Activated B cell treated with CpG ODN at 0.5 μM for 24 hours (primary cell): ENCODE data around the gene CNKSR2. TPM values are rescaled to one million over a fixed set of nuclear protein-coding genes. Genes with fewer than 3 reads are reported as not detected.

Experiments
- ATAC-seq: fragments of 200-7000 bp; cut with Tn5 transposase; one replicate; pipeline ENCODE4 v1.10.0; 2021; ENCODE audit warnings: low read depth, mild to moderate bottlenecking, moderate library complexity
- CTCF ChIA-PET: fragments of 350-600 bp; sonication (Branson Sonifier 250); formaldehyde crosslinking; loops from one replicate; lab custom pipeline; 2021; ENCODE audit warnings: antibody characterized with exemption; lab: Charles Lee
- POLR2A ChIA-PET: fragments of 350-600 bp; sonication (Branson Sonifier 250); formaldehyde crosslinking; loops from one replicate; lab custom pipeline; 2021; ENCODE audit warnings: antibody characterized with exemption; lab: Charles Lee
- DNase-seq: peaks from one replicate; pipeline ENCODE4 v3.0.0; 2022
- H3K27ac Mint-ChIP-seq: one replicate; pipeline ENCODE4 v1.8.0; 2020; ENCODE audit warnings: mixed read lengths
- H3K27me3 Mint-ChIP-seq: one replicate; pipeline ENCODE4 v1.8.0; 2021; ENCODE audit warnings: mixed read lengths
- H3K36me3 Mint-ChIP-seq: one replicate; pipeline ENCODE4 v1.8.0; 2021; ENCODE audit warnings: low read depth, mixed read lengths
- H3K4me1 Mint-ChIP-seq: one replicate; pipeline ENCODE4 v1.8.0; 2021; ENCODE audit warnings: mixed read lengths
- H3K4me3 Mint-ChIP-seq: one replicate; pipeline ENCODE4 v1.8.0; 2020; ENCODE audit warnings: mild to moderate bottlenecking, mixed read lengths
- H3K9me3 Mint-ChIP-seq: one replicate; pipeline ENCODE4 v1.8.0; 2020; ENCODE audit warnings: mixed read lengths
- intact Hi-C: fragments of 100-400 bp; cut with micrococcal nuclease; formaldehyde crosslinking; loops from one replicate; pipeline ENCODE4 v1.15.1; 2024
- total RNA-seq: library from RNA; stranded (reverse); gene quantifications from 2 replicates; pipeline ENCODE4 v1.2.3, GENCODE V29; 2022
- TF ChIP-seq, protein P1 (sequence below): fragments of 200-600 bp; IDR thresholded peaks from one replicate; pipeline ENCODE4 v1.8.0; 2022; ENCODE audit warnings: antibody characterized with exemption, mild to moderate bottlenecking

CNKSR2 gene
- total RNA-seq, 1 donor from 2014 or later = 15.6 TPM

DNA sequence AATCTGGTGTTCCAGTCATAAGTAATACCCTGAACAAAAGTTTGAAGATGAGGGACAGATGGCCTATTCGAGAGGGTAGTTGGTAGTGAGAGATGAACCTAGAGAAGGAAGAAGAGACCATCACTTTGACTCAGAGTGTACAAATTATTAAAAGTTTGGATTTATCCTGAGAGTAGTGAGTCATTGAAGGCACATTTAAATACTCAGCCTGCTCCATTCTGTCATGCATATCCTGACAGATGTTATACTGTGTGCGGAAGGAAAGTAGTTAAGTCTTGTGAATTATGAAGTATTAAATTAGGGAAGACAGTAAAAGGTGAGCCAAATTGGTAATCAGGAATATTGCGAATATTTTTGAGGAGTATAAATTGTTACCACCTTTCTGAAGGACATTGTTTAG is 190.8 kb downstream of the CNKSR2 start:
- H3K27ac Mint-ChIP-seq = no peak overlapping the region
- ChIA-PET CTCF (no interaction called here), POLR2A (no interaction called here)
- intact Hi-C loops = no loop called here
- TF ChIP-seq, protein P1, sequence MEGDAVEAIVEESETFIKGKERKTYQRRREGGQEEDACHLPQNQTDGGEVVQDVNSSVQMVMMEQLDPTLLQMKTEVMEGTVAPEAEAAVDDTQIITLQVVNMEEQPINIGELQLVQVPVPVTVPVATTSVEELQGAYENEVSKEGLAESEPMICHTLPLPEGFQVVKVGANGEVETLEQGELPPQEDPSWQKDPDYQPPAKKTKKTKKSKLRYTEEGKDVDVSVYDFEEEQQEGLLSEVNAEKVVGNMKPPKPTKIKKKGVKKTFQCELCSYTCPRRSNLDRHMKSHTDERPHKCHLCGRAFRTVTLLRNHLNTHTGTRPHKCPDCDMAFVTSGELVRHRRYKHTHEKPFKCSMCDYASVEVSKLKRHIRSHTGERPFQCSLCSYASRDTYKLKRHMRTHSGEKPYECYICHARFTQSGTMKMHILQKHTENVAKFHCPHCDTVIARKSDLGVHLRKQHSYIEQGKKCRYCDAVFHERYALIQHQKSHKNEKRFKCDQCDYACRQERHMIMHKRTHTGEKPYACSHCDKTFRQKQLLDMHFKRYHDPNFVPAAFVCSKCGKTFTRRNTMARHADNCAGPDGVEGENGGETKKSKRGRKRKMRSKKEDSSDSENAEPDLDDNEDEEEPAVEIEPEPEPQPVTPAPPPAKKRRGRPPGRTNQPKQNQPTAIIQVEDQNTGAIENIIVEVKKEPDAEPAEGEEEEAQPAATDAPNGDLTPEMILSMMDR = no peak
- H3K4me1 Mint-ChIP-seq = peaks cover 6% of the 10 kb centered on the region
- DNase-seq (no peak), ATAC-seq (no peak)
- H3K9me3 Mint-ChIP-seq = no peaks in the 10 kb centered on the region
- H3K36me3 Mint-ChIP-seq = peaks cover 24% of the 10 kb centered on the region
- no peak overlapping the region for H3K4me3 Mint-ChIP-seq
- no peaks in the 10 kb centered on the region for H3K27me3 Mint-ChIP-seq

DNA sequence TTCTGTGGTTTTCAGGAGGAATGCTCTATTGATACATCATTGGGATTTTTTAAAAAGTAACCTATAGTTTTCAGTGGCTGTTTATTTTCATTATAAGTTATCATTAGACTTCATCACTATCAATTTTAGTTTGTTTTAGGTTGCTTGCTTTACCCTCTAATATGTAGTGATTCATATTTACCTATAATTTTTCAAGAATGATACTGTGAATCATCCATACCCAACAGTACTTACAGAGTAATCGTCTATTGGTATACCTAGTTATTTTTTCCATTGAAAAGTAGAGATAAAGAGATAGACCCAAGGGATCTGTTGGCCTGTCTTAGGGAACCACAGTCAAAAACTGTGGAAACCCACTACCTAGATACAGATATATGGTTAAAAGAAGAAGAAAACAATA is 200.6 kb downstream of the CNKSR2 start:
- intact Hi-C loops = no loop called here
- H3K27ac Mint-ChIP-seq = no peak overlapping the region
- DNase-seq = no peak
- no peaks in the 10 kb centered on the region for H3K27me3 Mint-ChIP-seq
- peaks cover 39% of the 10 kb centered on the region for H3K36me3 Mint-ChIP-seq
- ChIA-PET POLR2A (no interaction called here), CTCF (no interaction called here)
- no peaks in the 10 kb centered on the region for H3K4me1 Mint-ChIP-seq
- H3K4me3 Mint-ChIP-seq = no peak overlapping the region
- ATAC-seq = no peak
- no peaks in the 10 kb centered on the region for H3K9me3 Mint-ChIP-seq
- TF ChIP-seq, protein P1 = no peak

DNA sequence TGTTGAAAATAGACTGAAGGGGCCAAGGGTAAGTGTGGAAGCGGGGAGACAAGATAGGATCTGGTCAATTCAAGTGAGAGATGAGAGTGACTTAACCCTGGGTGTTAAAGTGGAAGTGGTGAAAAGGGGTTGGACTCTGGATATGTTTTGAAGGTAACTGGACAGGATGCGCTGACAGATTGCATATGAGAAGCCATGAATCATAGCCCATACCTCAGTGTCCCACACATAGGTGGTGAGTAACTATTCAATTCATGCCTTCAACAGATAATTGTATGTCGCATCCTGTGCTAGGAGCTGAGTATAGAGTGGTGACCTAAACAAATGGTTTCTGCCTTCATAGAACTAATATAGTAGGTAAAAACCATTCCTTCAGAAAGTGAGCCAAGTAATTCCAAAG is 207.3 kb downstream of the CNKSR2 start:
- ATAC-seq (no peak), DNase-seq (no peak)
- intact Hi-C loops = no loop called here
- CTCF ChIA-PET = no interaction called here
- Mint-ChIP-seq H3K36me3 (peaks cover 13% of the 10 kb centered on the region), H3K27me3 (no peaks in the 10 kb centered on the region), H3K27ac (no peak overlapping the region), H3K9me3 (no peaks in the 10 kb centered on the region), H3K4me1 (no peaks in the 10 kb centered on the region), H3K4me3 (no peak overlapping the region)
- TF ChIP-seq, protein P1 = no peak
- POLR2A ChIA-PET = no interaction called here

DNA sequence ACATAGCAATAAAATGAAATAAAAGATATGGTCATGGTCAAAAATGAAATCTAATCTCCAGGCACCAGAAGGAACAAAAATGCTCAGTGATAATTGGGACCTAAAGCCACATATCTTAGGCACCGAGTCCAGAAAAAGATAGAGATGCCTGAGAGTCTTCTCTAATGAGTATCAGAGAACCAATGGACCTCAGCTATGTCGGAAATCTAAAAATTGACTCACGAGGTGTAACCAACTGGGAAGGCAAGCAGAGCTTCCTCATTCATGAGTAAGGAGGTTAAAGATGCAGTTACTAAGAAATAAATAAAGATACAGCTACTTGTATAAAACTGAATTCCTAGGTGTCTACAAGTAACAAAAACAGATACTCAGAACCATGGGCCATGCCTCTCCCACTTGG is 211.8 kb downstream of the CNKSR2 start:
- Mint-ChIP-seq H3K9me3 (peaks cover 3% of the 10 kb centered on the region), H3K4me3 (no peak overlapping the region), H3K27ac (no peak overlapping the region), H3K36me3 (peaks cover 28% of the 10 kb centered on the region), H3K4me1 (no peaks in the 10 kb centered on the region), H3K27me3 (no peaks in the 10 kb centered on the region)
- ChIA-PET POLR2A (no interaction called here), CTCF (no interaction called here)
- TF ChIP-seq, protein P1 = no peak
- ATAC-seq (no peak), DNase-seq (no peak)
- intact Hi-C loops = no loop called here

DNA sequence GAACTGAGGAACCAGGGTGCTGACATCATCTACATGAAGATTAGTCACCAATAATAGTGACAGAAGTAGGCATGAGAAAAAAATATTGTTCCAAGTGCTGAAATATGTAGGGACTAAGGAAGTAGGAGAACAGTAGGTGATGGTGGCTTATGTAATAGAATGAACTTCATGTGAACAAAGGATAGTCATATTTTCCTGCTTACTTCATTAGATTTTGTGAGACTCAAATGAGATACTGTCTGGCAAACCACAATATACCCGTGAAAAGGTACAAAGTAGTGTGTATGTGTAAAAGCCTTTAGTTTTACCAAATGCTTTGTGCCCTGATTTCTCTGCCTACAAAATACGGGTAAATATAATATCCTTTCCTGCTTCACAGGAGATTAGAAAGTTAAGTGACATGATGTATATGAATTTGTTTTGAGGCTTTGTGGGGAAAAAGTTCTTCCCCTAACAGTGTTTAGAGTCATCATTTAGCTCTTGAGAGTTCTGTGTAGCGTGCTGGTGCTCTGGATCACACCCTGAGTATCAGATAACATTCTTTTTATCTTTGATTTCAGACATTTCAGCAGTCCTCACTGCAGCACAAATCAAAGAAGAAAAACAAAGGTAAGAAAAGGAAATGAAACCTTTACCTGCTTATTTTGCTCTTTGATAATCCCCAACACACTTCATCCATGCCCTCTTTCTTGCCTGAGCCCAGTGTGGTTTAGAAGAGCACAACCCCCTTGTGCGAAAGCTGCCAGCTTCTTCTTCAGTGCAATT is 216.0 kb downstream of the CNKSR2 start:
- H3K27ac Mint-ChIP-seq = no peak overlapping the region
- POLR2A ChIA-PET = no interaction called here
- CTCF ChIA-PET = no interaction called here
- peaks cover 32% of the 10 kb centered on the region for H3K36me3 Mint-ChIP-seq
- H3K4me3 Mint-ChIP-seq = no peak overlapping the region
- DNase-seq = no peak
- TF ChIP-seq, protein P1 = no peak
- intact Hi-C loops = no loop called here
- H3K4me1 Mint-ChIP-seq = no peaks in the 10 kb centered on the region
- no peaks in the 10 kb centered on the region for H3K27me3 Mint-ChIP-seq
- peaks cover 3% of the 10 kb centered on the region for H3K9me3 Mint-ChIP-seq
- ATAC-seq = no peak
